B cell (primary cell): ENCODE measurements around the gene RNF112. TPM values are rescaled to one million over a fixed set of nuclear protein-coding genes. Genes with fewer than 3 reads are reported as not detected.

ENCODE experiments used
- ATAC-seq: fragments of 200-7000 bp; cut with Tn5 transposase; one replicate; pipeline ENCODE4 v1.10.0; 2021; ENCODE audit warnings: low read depth, mild to moderate bottlenecking, moderate number of reproducible peaks, moderate library complexity
- CTCF ChIA-PET: fragments of 350-600 bp; sonication (Branson Sonifier 250); formaldehyde crosslinking; loops from one replicate; lab custom pipeline; 2021; ENCODE audit warnings: antibody characterized with exemption, inconsistent platforms; lab: Charles Lee
- POLR2A ChIA-PET: fragments of 350-600 bp; sonication (Branson Sonifier 250); formaldehyde crosslinking; loops from one replicate; lab custom pipeline; 2021; ENCODE audit warnings: antibody characterized with exemption; lab: Charles Lee
- DNase-seq: peaks from one replicate; pipeline ENCODE4 v3.0.0; 2013
- H2AFZ ChIP-seq: 2 replicates; pipeline ENCODE4 v1.6.1; 2012; ENCODE audit warnings: mild to moderate bottlenecking, low read depth, low read length; ENCODE audit not compliant: insufficient read depth, poor library complexity, severe bottlenecking
- H3K27ac ChIP-seq, 2 donors: 1 replicate in 1 of 2; 2 replicates in 1 of 2; pipeline ENCODE4 v1.5.1; 2012 to 2013; ENCODE audit warnings: low read length in 2 of 2, mild to moderate bottlenecking in 2 of 2, moderate library complexity in 1 of 2
- H3K27me3 ChIP-seq, 4 experiments: fragments of 200-600 bp in 1 of 4; sonication (generic) in 1 of 4; replicated peaks in 1 of 4; 1 replicate in 2 of 4; 2 replicates in 2 of 4; pipeline versions ENCODE4 v1.6.1 to v1.7.0; 2013 to 2016; ENCODE audit warnings: low read length in 3 of 4, mild to moderate bottlenecking in 2 of 4, mixed read lengths in 1 of 4, moderate library complexity in 1 of 4; ENCODE audit not compliant: insufficient read depth in 4 of 4, control insufficient read depth in 3 of 4; ENCODE audit errors: control extremely low read depth in 1 of 4
- H3K36me3 ChIP-seq, 2 experiments: replicated peaks in 1 of 2; 1 replicate in 1 of 2; 2 replicates in 1 of 2; pipeline versions ENCODE4 v1.6.1 to v1.7.1; 2013; ENCODE audit warnings: low read length in 1 of 2; ENCODE audit not compliant: insufficient read depth in 2 of 2, control insufficient read depth in 1 of 2; ENCODE audit errors: control extremely low read depth in 1 of 2, extremely low read depth in 1 of 2
- H3K4me1 ChIP-seq, 2 donors: fragments of 200-600 bp in 1 of 2; sonication (generic) in 1 of 2; 1 replicate in 1 of 2; 2 replicates in 1 of 2; pipeline versions ENCODE4 v1.5.1 to v1.6.1; 2013 to 2017; ENCODE audit warnings: low read length in 2 of 2; ENCODE audit not compliant: control insufficient read depth in 2 of 2, insufficient read depth in 2 of 2
- H3K4me2 ChIP-seq: replicated peaks from 2 replicates; pipeline ENCODE3; 2012; ENCODE audit warnings: mild to moderate bottlenecking, low read depth, low read length; ENCODE audit not compliant: poor library complexity, severe bottlenecking
- H3K4me3 ChIP-seq, 5 experiments: fragments of 200-600 bp in 1 of 5; sonication (generic) in 1 of 5; 1 replicate in 3 of 5; 2 replicates in 2 of 5; pipeline versions ENCODE4 v1.5.1 to v1.7.0; 2011 to 2016; ENCODE audit warnings: low read length in 4 of 5, mild to moderate bottlenecking in 4 of 5, low read depth in 2 of 5, control low read depth in 1 of 5, moderate library complexity in 1 of 5; ENCODE audit not compliant: insufficient read depth in 1 of 5; ENCODE audit errors: control extremely low read depth in 1 of 5, extremely low read depth in 1 of 5
- H3K79me2 ChIP-seq: fragments of 200-600 bp; sonication (generic); one replicate; pipeline ENCODE4 v1.6.0; 2016; ENCODE audit warnings: low read length; ENCODE audit not compliant: control insufficient read depth, insufficient read depth
- H3K9ac ChIP-seq: fragments of 200-600 bp; sonication (generic); 2 replicates; pipeline ENCODE4 v1.6.1; 2017; ENCODE audit warnings: mild to moderate bottlenecking, low read length, moderate library complexity
- H3K9me3 ChIP-seq, 3 donors: one replicate each; pipeline versions ENCODE4 v1.6.1 to v1.7.1; 2013; ENCODE audit warnings: low read length in 2 of 3; ENCODE audit not compliant: control insufficient read depth in 2 of 3, insufficient read depth in 1 of 3; ENCODE audit errors: control extremely low read depth in 1 of 3
- H4K20me1 ChIP-seq: 2 replicates; pipeline ENCODE4 v1.6.0; 2012; ENCODE audit warnings: mild to moderate bottlenecking, low read length; ENCODE audit not compliant: insufficient read depth, control insufficient read depth, poor library complexity, severe bottlenecking
- H3K27ac Mint-ChIP-seq: one replicate; pipeline ENCODE4 v1.8.0; 2021; ENCODE audit warnings: mixed read lengths
- H3K27me3 Mint-ChIP-seq: one replicate; pipeline ENCODE4 v1.8.0; 2021; ENCODE audit warnings: mixed read lengths
- H3K4me1 Mint-ChIP-seq: one replicate; pipeline ENCODE4 v1.8.0; 2021; ENCODE audit warnings: mixed read lengths
- H3K4me3 Mint-ChIP-seq: one replicate; pipeline ENCODE4 v1.8.0; 2021; ENCODE audit warnings: mixed read lengths
- H3K9me3 Mint-ChIP-seq: one replicate; pipeline ENCODE4 v1.8.0; 2022; ENCODE audit warnings: mixed read lengths; ENCODE audit not compliant: insufficient read depth
- EZH2 ChIP-seq: IDR thresholded peaks from 2 replicates; pipeline ENCODE4 v1.6.1; 2012; ENCODE audit warnings: borderline replicate concordance, low read depth, mild to moderate bottlenecking, moderate library complexity, low read length; ENCODE audit not compliant: insufficient read depth, poor library complexity, severe bottlenecking
- WGBS: methylation state at CpG from one replicate; pipeline ENCODE4 v1.1.5; 2013; ENCODE audit warnings: missing lambda C conversion rate; ENCODE audit not compliant: insufficient coverage; 5-methylcytosine and 5-hydroxymethylcytosine counted together
- intact Hi-C: fragments of 100-400 bp; cut with micrococcal nuclease; formaldehyde crosslinking; loops from one replicate; pipeline ENCODE4 v1.10.0; 2022
- polyA plus RNA-seq: library from polyadenylated mRNA; depleted of rRNA; stranded (reverse); fragments of >200 nt; gene quantifications from 2 replicates; pipeline ENCODE4 v1.2.3, GENCODE V29; 2012
- total RNA-seq, 2 donors: library from RNA; stranded (reverse); fragments of 120-200 nt in 1 of 2; gene quantifications; 1 replicate in 1 of 2; 2 replicates in 1 of 2; pipeline versions ENCODE4 v1.2.3 to v1.2.4, GENCODE V29; 2013 to 2022
- TF ChIP-seq, protein P1 (sequence below): fragments of 200-600 bp; IDR thresholded peaks from one replicate; pipeline ENCODE4 v1.8.0; 2022; ENCODE audit warnings: antibody characterized with exemption, mild to moderate bottlenecking

RNF112 gene
- total and polyA plus RNA-seq, 2 donors (not counting 1 experiment from before 2014, with no cell fraction given): 0.30 to 0.62 TPM

GRCh38 chr17:19387921-19388521 lies 23.0 kb upstream of the RNF112 start:
- DNase-seq (no peak), ATAC-seq (no peak)
- intact Hi-C loops: no loop called here
- POLR2A ChIA-PET: no interaction called here
- H3K4me3 Mint-ChIP-seq: no peak overlapping the region
- peaks cover 8% of the 10 kb centered on the region for H4K20me1 ChIP-seq
- no CpG with 5 or more reads among the region's 2 CpGs for WGBS
- no peak overlapping the region for H3K27ac Mint-ChIP-seq
- no peaks in the 10 kb centered on the region for H3K4me1 ChIP-seq
- peaks cover 0 to 17% of the 10 kb centered on the region in 2 experiments for H3K36me3 ChIP-seq
- no peak overlapping the region for H2AFZ ChIP-seq
- no peak overlapping the region for H3K4me2 ChIP-seq
- CTCF ChIA-PET: interaction anchor here (1.6 kb wide), 1 partner anchor 25 kb away, joined by 9 read pairs; the partner anchor contains the start of gene B9D1
- H3K27me3 ChIP-seq: peaks cover 0 to 20% (median 0%) of the 10 kb centered on the region in 4 experiments
- no peaks in the 10 kb centered on the region for H3K79me2 ChIP-seq
- no peak overlapping the region for H3K4me3 ChIP-seq
- H3K27me3 Mint-ChIP-seq: peaks cover 21% of the 10 kb centered on the region
- H3K9me3 ChIP-seq: no peaks in the 10 kb centered on the region
- H3K27ac ChIP-seq: no peak overlapping the region
- no peaks in the 10 kb centered on the region for H3K4me1 Mint-ChIP-seq
- no peaks in the 10 kb centered on the region for H3K9me3 Mint-ChIP-seq
- no peak overlapping the region for H3K9ac ChIP-seq
- no peak for TF ChIP-seq EZH2
- TF ChIP-seq, protein P1, sequence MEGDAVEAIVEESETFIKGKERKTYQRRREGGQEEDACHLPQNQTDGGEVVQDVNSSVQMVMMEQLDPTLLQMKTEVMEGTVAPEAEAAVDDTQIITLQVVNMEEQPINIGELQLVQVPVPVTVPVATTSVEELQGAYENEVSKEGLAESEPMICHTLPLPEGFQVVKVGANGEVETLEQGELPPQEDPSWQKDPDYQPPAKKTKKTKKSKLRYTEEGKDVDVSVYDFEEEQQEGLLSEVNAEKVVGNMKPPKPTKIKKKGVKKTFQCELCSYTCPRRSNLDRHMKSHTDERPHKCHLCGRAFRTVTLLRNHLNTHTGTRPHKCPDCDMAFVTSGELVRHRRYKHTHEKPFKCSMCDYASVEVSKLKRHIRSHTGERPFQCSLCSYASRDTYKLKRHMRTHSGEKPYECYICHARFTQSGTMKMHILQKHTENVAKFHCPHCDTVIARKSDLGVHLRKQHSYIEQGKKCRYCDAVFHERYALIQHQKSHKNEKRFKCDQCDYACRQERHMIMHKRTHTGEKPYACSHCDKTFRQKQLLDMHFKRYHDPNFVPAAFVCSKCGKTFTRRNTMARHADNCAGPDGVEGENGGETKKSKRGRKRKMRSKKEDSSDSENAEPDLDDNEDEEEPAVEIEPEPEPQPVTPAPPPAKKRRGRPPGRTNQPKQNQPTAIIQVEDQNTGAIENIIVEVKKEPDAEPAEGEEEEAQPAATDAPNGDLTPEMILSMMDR: no peak
